B cell (primary cell): Measurements from ENCODE around the gene QKI.

Experiments
- CTCF ChIP-seq: fragments of 200-600 bp; IDR thresholded peaks from one replicate; pipeline ENCODE4 v1.8.0; 2022; ENCODE audit warnings: antibody characterized with exemption, mild to moderate bottlenecking
- EZH2 ChIP-seq: IDR thresholded peaks from 2 replicates; pipeline ENCODE4 v1.6.1; 2012; ENCODE audit warnings: borderline replicate concordance, low read depth, mild to moderate bottlenecking, moderate library complexity, low read length; ENCODE audit not compliant: insufficient read depth, poor library complexity, severe bottlenecking

GRCh38 chr6:163415620-163416556, 1.4 kb downstream of the QKI start:
- no peak for TF ChIP-seq CTCF
- no peak for TF ChIP-seq EZH2
